ENCODE results near the gene PLXNA4. TPM values are rescaled to one million over a fixed set of nuclear protein-coding genes. Genes with fewer than 3 reads are reported as not detected.

Gene PLXNA4
- total RNA-seq, 2 experiments from 2014 or later = 0.18 to 0.70 TPM

DNA sequence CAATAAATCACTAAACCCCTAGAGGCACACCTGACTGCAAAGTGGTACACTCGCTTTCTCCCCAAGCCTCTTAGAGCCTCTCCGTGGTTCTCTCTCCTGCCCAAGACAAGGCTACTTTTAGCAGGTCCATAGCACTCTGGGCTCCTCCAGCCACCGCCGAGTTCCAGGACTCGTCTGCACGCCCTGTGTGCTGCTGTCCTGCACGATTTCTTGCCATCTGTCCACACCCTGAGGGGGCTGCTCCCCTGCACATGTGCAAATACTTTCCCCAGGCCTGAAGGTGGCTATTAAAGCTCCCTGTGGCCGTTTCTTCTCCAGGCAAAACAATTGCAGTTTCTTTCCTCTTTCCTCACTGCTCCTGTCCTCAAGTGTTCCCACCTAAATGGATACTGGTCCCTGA, 414.3 kb downstream of the PLXNA4 start:
- Mint-ChIP-seq H3K4me1 (ENCODE audit: low read depth) (no peaks in the 10 kb centered on the region), H3K27ac (no peak overlapping the region), H3K36me3 (ENCODE audit: low read depth) (no peaks in the 10 kb centered on the region), H3K27me3 (no peaks in the 10 kb centered on the region), H3K9me3 (no peaks in the 10 kb centered on the region), H3K4me3 (no peak overlapping the region)
- POLR2A ChIA-PET = no interaction called here
- ATAC-seq = no peak
- TF ChIP-seq, protein P1, sequence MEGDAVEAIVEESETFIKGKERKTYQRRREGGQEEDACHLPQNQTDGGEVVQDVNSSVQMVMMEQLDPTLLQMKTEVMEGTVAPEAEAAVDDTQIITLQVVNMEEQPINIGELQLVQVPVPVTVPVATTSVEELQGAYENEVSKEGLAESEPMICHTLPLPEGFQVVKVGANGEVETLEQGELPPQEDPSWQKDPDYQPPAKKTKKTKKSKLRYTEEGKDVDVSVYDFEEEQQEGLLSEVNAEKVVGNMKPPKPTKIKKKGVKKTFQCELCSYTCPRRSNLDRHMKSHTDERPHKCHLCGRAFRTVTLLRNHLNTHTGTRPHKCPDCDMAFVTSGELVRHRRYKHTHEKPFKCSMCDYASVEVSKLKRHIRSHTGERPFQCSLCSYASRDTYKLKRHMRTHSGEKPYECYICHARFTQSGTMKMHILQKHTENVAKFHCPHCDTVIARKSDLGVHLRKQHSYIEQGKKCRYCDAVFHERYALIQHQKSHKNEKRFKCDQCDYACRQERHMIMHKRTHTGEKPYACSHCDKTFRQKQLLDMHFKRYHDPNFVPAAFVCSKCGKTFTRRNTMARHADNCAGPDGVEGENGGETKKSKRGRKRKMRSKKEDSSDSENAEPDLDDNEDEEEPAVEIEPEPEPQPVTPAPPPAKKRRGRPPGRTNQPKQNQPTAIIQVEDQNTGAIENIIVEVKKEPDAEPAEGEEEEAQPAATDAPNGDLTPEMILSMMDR (IDR thresholded peaks at IDR 0.05) = no peak
- DNase-seq = no peak
- CTCF ChIA-PET = no interaction called here
- intact Hi-C loops (cut with micrococcal nuclease) = no loop called here

DNA sequence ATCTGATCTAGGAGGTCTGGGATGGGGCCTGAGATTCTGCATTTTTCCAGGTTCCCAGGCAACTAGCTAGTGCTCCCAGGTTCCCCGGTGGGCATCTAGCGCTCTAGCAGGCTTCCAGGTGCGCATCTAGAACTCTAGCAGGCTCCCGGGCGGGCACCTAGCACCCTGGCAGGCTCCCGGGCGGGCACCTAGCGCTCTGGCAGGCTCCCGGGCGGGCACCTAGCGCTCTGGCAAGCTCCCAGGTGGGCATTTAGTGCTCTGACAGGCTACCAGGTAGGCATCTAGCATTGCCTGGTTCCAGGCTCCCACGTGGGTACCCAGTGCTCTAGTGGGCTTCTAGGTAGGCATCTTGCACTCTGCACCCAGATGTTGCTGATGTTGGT, 414.7 kb downstream of the PLXNA4 start:
- Mint-ChIP-seq H3K36me3 (ENCODE audit: low read depth) (no peaks in the 10 kb centered on the region), H3K9me3 (no peaks in the 10 kb centered on the region), H3K4me3 (no peak overlapping the region), H3K27me3 (no peaks in the 10 kb centered on the region), H3K4me1 (ENCODE audit: low read depth) (no peaks in the 10 kb centered on the region), H3K27ac (no peak overlapping the region)
- POLR2A ChIA-PET = no interaction called here
- DNase-seq (no peak), ATAC-seq (no peak)
- intact Hi-C loops (cut with micrococcal nuclease) = no loop called here
- CTCF ChIA-PET = no interaction called here
- TF ChIP-seq, protein P1 (IDR thresholded peaks at IDR 0.05) = no peak

DNA sequence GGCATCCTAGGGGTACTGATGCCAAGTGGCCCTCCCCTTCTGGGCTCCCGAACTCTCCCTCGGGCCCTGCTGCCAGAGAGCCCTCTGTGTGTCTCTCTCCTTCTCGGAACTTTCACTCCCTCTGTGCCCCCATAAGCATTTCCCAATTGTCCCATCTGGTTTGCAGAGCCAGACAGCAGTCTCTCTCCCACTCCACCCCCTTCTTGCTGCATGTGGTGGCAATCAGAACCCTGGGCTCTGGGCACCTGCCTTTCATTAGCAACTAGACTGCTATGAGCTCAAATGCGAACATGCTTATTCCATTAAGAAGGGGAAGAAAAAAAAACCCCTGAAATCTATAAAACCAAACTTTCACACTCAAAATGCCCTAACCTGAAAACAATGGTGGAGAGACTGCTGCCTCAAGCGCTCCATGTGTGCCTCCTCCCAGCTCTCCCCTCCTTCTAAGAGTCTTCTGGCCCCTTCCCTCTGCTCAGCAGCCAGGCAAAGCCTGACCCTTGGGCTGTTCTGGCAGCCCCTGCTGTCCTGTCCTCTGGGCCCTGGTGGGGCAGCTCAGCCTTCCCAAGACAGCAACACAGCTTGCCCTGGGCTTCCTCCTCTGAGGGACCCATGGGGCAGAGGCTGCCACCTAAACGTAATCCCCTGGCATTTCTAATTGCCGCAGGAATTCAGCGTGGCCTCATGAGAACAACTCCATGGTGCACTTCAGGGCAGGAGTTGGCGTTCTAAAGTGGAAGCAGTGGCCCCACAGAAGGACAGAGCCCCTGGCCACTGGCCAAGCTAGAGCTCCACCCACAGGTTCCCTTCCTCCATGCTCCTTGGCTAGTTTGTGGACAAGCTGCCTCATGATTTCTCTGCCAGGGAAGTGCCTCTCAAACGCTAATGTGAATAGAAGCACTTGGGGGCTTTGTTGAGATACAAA, 415.4 kb downstream of the PLXNA4 start:
- Mint-ChIP-seq H3K4me1 (ENCODE audit: low read depth) (no peaks in the 10 kb centered on the region), H3K4me3 (no peak overlapping the region), H3K9me3 (no peaks in the 10 kb centered on the region), H3K27ac (no peak overlapping the region), H3K27me3 (no peaks in the 10 kb centered on the region), H3K36me3 (ENCODE audit: low read depth) (no peaks in the 10 kb centered on the region)
- DNase-seq = no peak
- CTCF ChIA-PET = no interaction called here
- ATAC-seq = no peak
- POLR2A ChIA-PET = no interaction called here
- TF ChIP-seq, protein P1 (IDR thresholded peaks at IDR 0.05) = no peak
- intact Hi-C loops (cut with micrococcal nuclease) = no loop called here

DNA sequence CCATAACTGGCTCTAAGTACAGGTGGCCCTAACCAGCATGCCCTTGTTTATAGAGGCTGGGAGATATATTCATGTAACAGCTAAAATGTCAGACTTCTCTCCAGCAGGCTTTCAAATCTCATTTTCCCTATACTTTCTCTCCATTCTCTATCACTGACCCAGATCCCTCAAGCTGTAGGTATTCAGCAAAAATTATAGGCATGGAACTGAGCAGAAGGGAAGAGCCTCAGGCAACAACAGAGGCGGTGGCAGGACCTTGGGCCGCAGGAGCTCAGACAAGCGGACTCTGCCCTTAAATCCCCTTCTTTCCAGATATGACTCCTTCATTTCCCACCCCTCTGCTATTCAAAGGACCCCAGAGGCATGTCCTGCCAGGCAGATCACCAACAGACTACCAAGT, 417.4 kb downstream of the PLXNA4 start:
- ATAC-seq (no peak), DNase-seq (no peak)
- H3K4me1 Mint-ChIP-seq (ENCODE audit: low read depth) = no peaks in the 10 kb centered on the region
- intact Hi-C loops (cut with micrococcal nuclease) = no loop called here
- H3K27ac Mint-ChIP-seq = no peak overlapping the region
- no peak overlapping the region for H3K4me3 Mint-ChIP-seq
- ChIA-PET POLR2A (no interaction called here), CTCF (no interaction called here)
- no peaks in the 10 kb centered on the region for H3K36me3 Mint-ChIP-seq (ENCODE audit: low read depth)
- TF ChIP-seq, protein P1 (IDR thresholded peaks at IDR 0.05) = no peak
- H3K9me3 Mint-ChIP-seq = no peaks in the 10 kb centered on the region
- H3K27me3 Mint-ChIP-seq = no peaks in the 10 kb centered on the region

DNA sequence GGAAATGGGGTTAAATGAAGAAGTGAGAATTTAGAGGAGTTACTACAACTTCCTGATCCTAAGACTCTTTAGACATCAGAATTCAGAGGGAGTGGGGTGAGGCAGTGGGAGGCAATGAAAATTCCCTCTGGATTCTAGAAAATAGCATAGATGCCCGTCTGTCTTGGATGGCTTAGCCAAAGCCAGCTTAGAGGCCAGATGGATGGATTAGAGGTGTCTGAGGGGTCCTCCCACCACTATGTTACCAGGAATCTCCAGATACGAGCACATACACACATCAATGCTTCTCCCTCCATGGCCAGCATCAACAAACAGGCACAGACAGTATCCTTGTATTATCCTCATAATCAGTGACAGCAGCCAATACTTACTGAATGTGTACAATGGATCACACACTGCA, 418.1 kb downstream of the PLXNA4 start:
- Mint-ChIP-seq H3K36me3 (ENCODE audit: low read depth) (no peaks in the 10 kb centered on the region), H3K4me3 (no peak overlapping the region)

More for the DNA sequence above, 418.1 kb downstream of the PLXNA4 start:
- ATAC-seq (no peak), DNase-seq (no peak)
- intact Hi-C loops (cut with micrococcal nuclease) = no loop called here
- CTCF ChIA-PET = no interaction called here
- Mint-ChIP-seq H3K27ac (no peak overlapping the region), H3K9me3 (no peaks in the 10 kb centered on the region), H3K27me3 (no peaks in the 10 kb centered on the region), H3K4me1 (ENCODE audit: low read depth) (no peaks in the 10 kb centered on the region)
- POLR2A ChIA-PET = no interaction called here
- TF ChIP-seq, protein P1 (IDR thresholded peaks at IDR 0.05) = no peak

Measured in activated CD8-positive, alpha-beta T cell treated with anti-CD3 and anti-CD28 coated beads for 36 hours (primary cell).